AG04449 (cell line): ENCODE data around the gene PPFIA1.
A peak's percentile ranks its signal among the peaks of the same experiment; 100 is the strongest.

Source experiments
- CTCF ChIA-PET: fragments of 350-600 bp; formaldehyde crosslinking; extraction: SDS; loops from one replicate; lab custom pipeline; 2021; ENCODE audit warnings: antibody characterized with exemption; lab: Yijun Ruan, JAX
- POLR2A ChIA-PET: fragments of 400-600, 350-600 bp; formaldehyde crosslinking; extraction: SDS; loops from one replicate; lab custom pipeline; 2020; ENCODE audit warnings: antibody characterized with exemption, inconsistent platforms; lab: Yijun Ruan, JAX
- DNase-seq: peaks from one replicate; pipeline ENCODE4 v3.0.0-alpha.2; 2010; ENCODE audit warnings: low read depth, low spot score
- H3K4me3 ChIP-seq: 2 replicates; pipeline ENCODE4 v1.5.1; 2011; ENCODE audit warnings: low read depth, mild to moderate bottlenecking, control low read depth, low read length
- CTCF ChIP-seq: IDR thresholded peaks from one replicate; pipeline ENCODE4 v1.5.1; 2011; ENCODE audit warnings: mild to moderate bottlenecking, moderate library complexity, low read length, control low read depth, inconsistent platforms; ENCODE audit not compliant: insufficient read depth; ENCODE audit errors: missing control alignments

The PPFIA1 gene

GRCh38 chr11:70414341-70415100 is 144.0 kb downstream of the PPFIA1 start:
- TF ChIP-seq CTCF, result no peak
- no peak overlapping the region for H3K4me3 ChIP-seq
- DNase-seq, result no peak
- POLR2A ChIA-PET, result interaction anchor here (0.6 to 1.5 kb wide), 5 partner anchors 10 to 88 kb away, joined by 3 to 5 read pairs (median 3); partner anchors contain the start of gene CTTN
- CTCF ChIA-PET, result interaction anchor here (0.9 to 3.6 kb wide), 14 partner anchors 10 to 208 kb away, joined by 3 to 34 read pairs (median 4); no protein-coding TSS in a partner anchor

- CTCF ChIA-PET, result interaction anchor here (0.6 to 3.6 kb wide), 17 partner anchors 9 to 189 kb away, joined by 3 to 34 read pairs (median 4); no protein-coding TSS in a partner anchor
- peak; percentile 71 for TF ChIP-seq CTCF
- POLR2A ChIA-PET, result interaction anchor here (0.6 to 1.5 kb wide), 5 partner anchors 9 to 88 kb away, joined by 3 to 5 read pairs (median 3); partner anchors contain the start of gene CTTN
- H3K4me3 ChIP-seq, result no peak overlapping the region
- DNase-seq, result peak; percentile 69
Measured at GRCh38 chr11:70415191-70415590, 144.7 kb downstream of the PPFIA1 start.

GRCh38 chr11:70415642-70416395 is 145.3 kb downstream of the PPFIA1 start:
- ChIA-PET CTCF (interaction anchor here (0.6 to 3.6 kb wide), 18 partner anchors 8 to 190 kb away, joined by 3 to 34 read pairs (median 4); no protein-coding TSS in a partner anchor), POLR2A (interaction anchor here (1.0 to 1.5 kb wide), 5 partner anchors 8 to 18 kb away, joined by 3 to 5 read pairs (median 3); partner anchors contain the start of gene CTTN)
- no peak for TF ChIP-seq CTCF
- H3K4me3 ChIP-seq, result no peak overlapping the region
- DNase-seq, result peak; percentile 31

- DNase-seq, result no peak
- POLR2A ChIA-PET, result interaction anchor here (1.0 kb wide), 1 partner anchor 13 kb away, joined by 3 read pairs; no protein-coding TSS in a partner anchor
- CTCF ChIA-PET, result interaction anchor here (3.6 kb wide), 1 partner anchor 12 kb away, joined by 34 read pairs; no protein-coding TSS in a partner anchor
- no peak overlapping the region for H3K4me3 ChIP-seq
- TF ChIP-seq CTCF, result no peak
Measured at GRCh38 chr11:70416881-70417280, 146.4 kb downstream of the PPFIA1 start.

GRCh38 chr11:70418130-70418529 is 147.6 kb downstream of the PPFIA1 start:
- ChIA-PET POLR2A (interaction anchor here (0.6 kb wide), 1 partner anchor 211 kb away, joined by 3 read pairs; no protein-coding TSS in a partner anchor), CTCF (interaction anchor here (1.1 kb wide), 1 partner anchor 8 kb away, joined by 3 read pairs; no protein-coding TSS in a partner anchor)

More at GRCh38 chr11:70418130-70418529, 147.6 kb downstream of the PPFIA1 start:
- H3K4me3 ChIP-seq, result no peak overlapping the region
- TF ChIP-seq CTCF, result no peak
- no peak for DNase-seq
